Neuronal stem cell (in vitro differentiated cells): Measurements from ENCODE around the gene SUOX.

Experiments
- DNase-seq: peaks from one replicate; pipeline ENCODE4 v3.0.0-alpha.2; 2013; ENCODE audit warnings: low spot score
- H2AFZ ChIP-seq: one replicate; pipeline ENCODE4 v1.6.1; 2013; ENCODE audit warnings: mild to moderate bottlenecking, low read length, inconsistent platforms
- H2AK5ac ChIP-seq: 2 replicates; pipeline ENCODE4 v1.6.1; 2013; ENCODE audit warnings: low read depth, mild to moderate bottlenecking, inconsistent platforms, low read length, moderate library complexity, mixed read lengths
- H2BK120ac ChIP-seq: 2 replicates; pipeline ENCODE4 v1.6.1; 2013; ENCODE audit warnings: low read depth, mild to moderate bottlenecking, inconsistent platforms, low read length, moderate library complexity, mixed read lengths
- H2BK12ac ChIP-seq: one replicate; pipeline ENCODE4 v1.6.1; 2013; ENCODE audit warnings: low read length, inconsistent platforms
- H2BK15ac ChIP-seq: 2 replicates; pipeline ENCODE4 v1.6.1; 2013; ENCODE audit warnings: mild to moderate bottlenecking, low read length, inconsistent platforms, mixed read lengths
- H2BK5ac ChIP-seq: one replicate; pipeline ENCODE4 v1.6.1; 2013; ENCODE audit warnings: inconsistent platforms, mild to moderate bottlenecking, low read length, moderate library complexity
- H3K14ac ChIP-seq: one replicate; pipeline ENCODE4 v1.6.1; 2013; ENCODE audit warnings: low read length, inconsistent platforms
- H3K18ac ChIP-seq: 2 replicates; pipeline ENCODE4 v1.6.1; 2013; ENCODE audit warnings: low read length, inconsistent platforms
- H3K23ac ChIP-seq: 2 replicates; pipeline ENCODE4 v1.6.1; 2013; ENCODE audit warnings: low read depth, mild to moderate bottlenecking, mixed read lengths, low read length, inconsistent platforms; ENCODE audit not compliant: poor library complexity
- H3K27ac ChIP-seq: replicated peaks from 3 replicates; pipeline ENCODE4 v1.5.1; 2013; ENCODE audit warnings: low read length, inconsistent platforms
- H3K27me3 ChIP-seq, 3 experiments: 2 replicates each; pipeline ENCODE4 v1.6.1; 2013; ENCODE audit warnings: low read length in 3 of 3, mild to moderate bottlenecking in 2 of 3, inconsistent platforms in 1 of 3, low read depth in 1 of 3, mixed read lengths in 1 of 3, moderate library complexity in 1 of 3; ENCODE audit not compliant: control insufficient read depth in 3 of 3, insufficient read depth in 3 of 3
- H3K36me3 ChIP-seq, 2 donors: replicated peaks in 1 of 2; 2 replicates each; pipeline ENCODE4 v1.6.1; 2013; ENCODE audit warnings: low read length in 2 of 2; ENCODE audit not compliant: control insufficient read depth in 2 of 2, insufficient read depth in 2 of 2
- H3K4ac ChIP-seq: 2 replicates; pipeline ENCODE4 v1.6.1; 2013; ENCODE audit warnings: inconsistent platforms, mild to moderate bottlenecking, low read length, moderate library complexity
- H3K4me1 ChIP-seq, 2 donors: 1 replicate in 1 of 2; 2 replicates in 1 of 2; pipeline ENCODE4 v1.6.1; 2013; ENCODE audit warnings: low read length in 2 of 2, low read depth in 1 of 2; ENCODE audit not compliant: control insufficient read depth in 2 of 2, insufficient read depth in 1 of 2
- H3K4me2 ChIP-seq: one replicate; pipeline ENCODE4 v1.6.1; 2013; ENCODE audit warnings: mild to moderate bottlenecking, low read length, inconsistent platforms; ENCODE audit not compliant: insufficient read depth, poor library complexity, severe bottlenecking
- H3K4me3 ChIP-seq, 2 donors: 2 replicates each; pipeline ENCODE4 v1.5.1; 2013; ENCODE audit warnings: low read length in 2 of 2, mild to moderate bottlenecking in 2 of 2, inconsistent platforms in 1 of 2, moderate library complexity in 1 of 2
- H3K79me1 ChIP-seq: one replicate; pipeline ENCODE4 v1.6.1; 2013; ENCODE audit warnings: low read depth, mild to moderate bottlenecking, inconsistent platforms, low read length, moderate library complexity
- H3K9ac ChIP-seq: one replicate; pipeline ENCODE4 v1.6.1; 2013; ENCODE audit warnings: mild to moderate bottlenecking, low read depth, low read length, inconsistent platforms; ENCODE audit not compliant: poor library complexity
- H3K9me3 ChIP-seq, 2 donors: replicated peaks in 1 of 2; 2 replicates each; pipeline versions ENCODE3 to v1.6.1; 2013; ENCODE audit warnings: low read length in 2 of 2, mild to moderate bottlenecking in 2 of 2, inconsistent platforms in 1 of 2, low read depth in 1 of 2, mixed read lengths in 1 of 2, moderate library complexity in 1 of 2; ENCODE audit not compliant: control insufficient read depth in 2 of 2, insufficient read depth in 1 of 2
- H4K8ac ChIP-seq: one replicate; pipeline ENCODE4 v1.6.1; 2013; ENCODE audit warnings: low read depth, mild to moderate bottlenecking, inconsistent platforms, low read length, moderate library complexity
- H4K91ac ChIP-seq: one replicate; pipeline ENCODE4 v1.6.1; 2013; ENCODE audit warnings: low read length, low read depth, mild to moderate bottlenecking, inconsistent platforms; ENCODE audit not compliant: poor library complexity
- WGBS, 2 donors: extraction: QIAGEN DNeasy Blood & Tissue Kit; methylation state at CpG; one replicate each; pipeline ENCODE4 v1.1.7; 2013; ENCODE audit warnings: missing lambda C conversion rate in 2 of 2, mixed read lengths in 1 of 2; ENCODE audit not compliant: insufficient read length in 2 of 2, insufficient replicate concordance in 1 of 2; ENCODE audit errors: extremely low coverage in 2 of 2; 5-methylcytosine and 5-hydroxymethylcytosine counted together

SUOX gene

DNA sequence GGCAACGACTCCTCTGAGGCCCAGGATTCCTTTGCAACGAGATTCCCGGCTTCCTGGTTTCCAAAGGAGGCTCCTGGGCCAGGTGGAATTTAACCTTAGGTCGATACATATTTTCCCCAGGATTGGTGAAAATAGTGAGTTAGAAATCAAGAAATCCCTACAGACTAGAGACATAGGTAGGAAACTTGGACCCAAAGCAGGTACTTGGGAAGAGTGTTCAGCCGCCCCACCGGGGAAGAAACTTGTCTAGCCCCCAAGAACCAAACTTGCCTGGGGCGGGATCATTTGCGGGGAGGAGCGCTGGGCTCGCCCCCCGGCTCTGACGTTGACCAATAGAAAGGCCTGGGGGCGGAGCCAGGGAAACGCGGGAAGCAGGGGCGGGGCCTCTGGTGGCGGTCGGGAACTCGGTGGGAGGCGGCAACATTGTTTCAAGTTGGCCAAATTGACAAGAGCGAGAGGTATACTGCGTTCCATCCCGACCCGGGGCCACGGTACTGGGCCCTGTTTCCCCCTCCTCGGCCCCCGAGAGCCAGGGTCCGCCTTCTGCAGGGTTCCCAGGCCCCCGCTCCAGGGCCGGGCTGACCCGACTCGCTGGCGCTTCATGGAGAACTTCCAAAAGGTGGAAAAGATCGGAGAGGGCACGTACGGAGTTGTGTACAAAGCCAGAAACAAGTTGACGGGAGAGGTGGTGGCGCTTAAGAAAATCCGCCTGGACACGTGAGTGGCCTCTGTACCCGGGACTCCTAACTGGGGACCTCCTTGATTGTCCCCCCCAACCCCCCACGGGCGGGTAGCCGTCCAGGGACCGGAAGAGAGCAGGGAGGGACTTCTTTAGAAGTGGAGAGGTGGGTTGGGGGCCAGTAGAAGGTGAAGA lies 30.4 kb upstream of the SUOX start, which contains the start of gene CDK2:
Gene CDK2, plus strand, starts transcription at position 423 of the 874 bp plus-strand sequence. Its CDS starts 179 bp downstream, at position 602.
- peak within 1 kb of the TSS; percentile 19 for H2BK15ac ChIP-seq
- H4K91ac ChIP-seq: no peak within 1 kb of the TSS
- peak within 1 kb of the TSS; percentile 82 to 95 for H3K4me3 ChIP-seq
- no peak within 1 kb of the TSS for H2BK12ac ChIP-seq
- H3K27ac ChIP-seq: peak within 1 kb of the TSS; percentile 80
- no peaks in the 10 kb centered on the region for H3K9me3 ChIP-seq
- peaks cover 1% of the 10 kb centered on the region for H3K79me1 ChIP-seq
- no peaks in the 10 kb centered on the region for H3K27me3 ChIP-seq
- H2AK5ac ChIP-seq: peak within 1 kb of the TSS; percentile 66
- WGBS, 2 donors: no CpG with 5 or more reads among the region's 45 CpGs
- peak within 1 kb of the TSS; percentile 84 for H3K9ac ChIP-seq
- no peak within 1 kb of the TSS for H2BK120ac ChIP-seq
- peak within 1 kb of the TSS; percentile 20 for H3K23ac ChIP-seq
- H3K18ac ChIP-seq: peak within 1 kb of the TSS; percentile 96
- H3K4me1 ChIP-seq: peaks cover 8 to 20% of the 10 kb centered on the region in 2 donors
- H3K4ac ChIP-seq: peak within 1 kb of the TSS; percentile 5
- peak within 1 kb of the TSS; percentile 70 for H2BK5ac ChIP-seq
- peak within 1 kb of the TSS; percentile 79 for H3K4me2 ChIP-seq
- peak within 1 kb of the TSS; percentile 97 for H2AFZ ChIP-seq
- peaks cover 14 to 41% of the 10 kb centered on the region in 2 donors for H3K36me3 ChIP-seq
- DNase-seq: peak; percentile 89
- no peak within 1 kb of the TSS for H3K14ac ChIP-seq
- no peak within 1 kb of the TSS for H4K8ac ChIP-seq

DNA sequence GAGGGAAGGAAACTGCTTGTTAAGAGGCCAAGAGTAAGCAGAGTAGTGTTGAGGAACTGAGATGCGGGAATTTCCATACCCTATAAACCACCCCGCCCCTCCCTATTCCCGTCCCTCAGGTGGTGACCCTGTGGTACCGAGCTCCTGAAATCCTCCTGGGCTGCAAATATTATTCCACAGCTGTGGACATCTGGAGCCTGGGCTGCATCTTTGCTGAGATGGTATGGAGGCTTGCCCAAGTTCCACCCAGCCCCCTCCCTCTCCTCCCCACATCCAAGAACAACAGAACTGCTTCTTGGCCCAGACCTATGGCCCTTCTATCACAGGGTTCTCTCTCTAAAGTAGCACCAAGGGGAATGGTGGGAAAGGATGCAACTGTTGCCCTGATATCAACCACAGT lies 27.7 kb upstream of the SUOX start:
- H2BK120ac ChIP-seq: no peak overlapping the region
- no peak overlapping the region for H3K9ac ChIP-seq
- no peak overlapping the region for H2BK15ac ChIP-seq
- H2BK12ac ChIP-seq: no peak overlapping the region
- H3K4me1 ChIP-seq: peaks cover 7 to 26% of the 10 kb centered on the region in 2 donors
- no peak for DNase-seq
- no peak overlapping the region for H3K23ac ChIP-seq
- H3K4ac ChIP-seq: no peak overlapping the region
- no peaks in the 10 kb centered on the region for H3K27me3 ChIP-seq
- H2BK5ac ChIP-seq: no peak overlapping the region
- H2AFZ ChIP-seq: no peak overlapping the region
- no peaks in the 10 kb centered on the region for H3K9me3 ChIP-seq
- no peak overlapping the region for H3K4me3 ChIP-seq
- no peak overlapping the region for H3K14ac ChIP-seq
- H4K8ac ChIP-seq: no peak overlapping the region
- H3K27ac ChIP-seq: no peak overlapping the region
- no CpG with 5 or more reads among the region's 4 CpGs for WGBS, 2 donors
- H3K36me3 ChIP-seq: peaks cover 14 to 54% of the 10 kb centered on the region in 2 donors
- no peak overlapping the region for H4K91ac ChIP-seq
- no peak overlapping the region for H2AK5ac ChIP-seq
- no peak overlapping the region for H3K18ac ChIP-seq
- H3K4me2 ChIP-seq: no peak overlapping the region
- no peaks in the 10 kb centered on the region for H3K79me1 ChIP-seq

DNA sequence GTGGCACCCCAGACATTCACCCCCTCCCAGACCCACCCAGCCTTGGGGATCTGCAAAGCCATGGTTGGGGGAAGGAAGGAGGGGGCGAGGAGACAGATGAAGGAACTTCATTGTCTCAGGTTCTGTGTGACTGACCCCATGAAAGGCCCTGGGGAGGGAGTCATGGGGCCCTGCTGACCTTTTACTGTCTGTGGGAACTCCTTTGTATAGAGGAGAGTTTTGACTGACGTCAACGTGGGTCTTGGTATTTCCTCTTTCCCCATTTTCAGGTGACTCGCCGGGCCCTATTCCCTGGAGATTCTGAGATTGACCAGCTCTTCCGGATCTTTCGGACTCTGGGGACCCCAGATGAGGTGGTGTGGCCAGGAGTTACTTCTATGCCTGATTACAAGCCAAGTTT lies 26.3 kb upstream of the SUOX start:
- no peak overlapping the region for H3K14ac ChIP-seq
- H3K23ac ChIP-seq: no peak overlapping the region
- H3K27me3 ChIP-seq: no peaks in the 10 kb centered on the region
- H3K9me3 ChIP-seq: no peaks in the 10 kb centered on the region
- no peak overlapping the region for H2AFZ ChIP-seq
- H3K4ac ChIP-seq: no peak overlapping the region
- no peak overlapping the region for H2BK120ac ChIP-seq
- no peak overlapping the region for H4K8ac ChIP-seq
- H2BK15ac ChIP-seq: no peak overlapping the region
- H3K9ac ChIP-seq: no peak overlapping the region
- H3K27ac ChIP-seq: no peak overlapping the region
- H3K79me1 ChIP-seq: peaks cover 5% of the 10 kb centered on the region
- H3K4me3 ChIP-seq: no peak overlapping the region
- H4K91ac ChIP-seq: no peak overlapping the region
- no peak overlapping the region for H3K4me2 ChIP-seq
- H2BK5ac ChIP-seq: no peak overlapping the region
- peaks cover 8 to 23% of the 10 kb centered on the region in 2 donors for H3K4me1 ChIP-seq
- H2AK5ac ChIP-seq: no peak overlapping the region
- H2BK12ac ChIP-seq: no peak overlapping the region
- WGBS, 2 donors: no CpG with 5 or more reads among the region's 7 CpGs
- DNase-seq: no peak
- no peak overlapping the region for H3K18ac ChIP-seq
- H3K36me3 ChIP-seq: peaks cover 14 to 58% of the 10 kb centered on the region in 2 donors

DNA sequence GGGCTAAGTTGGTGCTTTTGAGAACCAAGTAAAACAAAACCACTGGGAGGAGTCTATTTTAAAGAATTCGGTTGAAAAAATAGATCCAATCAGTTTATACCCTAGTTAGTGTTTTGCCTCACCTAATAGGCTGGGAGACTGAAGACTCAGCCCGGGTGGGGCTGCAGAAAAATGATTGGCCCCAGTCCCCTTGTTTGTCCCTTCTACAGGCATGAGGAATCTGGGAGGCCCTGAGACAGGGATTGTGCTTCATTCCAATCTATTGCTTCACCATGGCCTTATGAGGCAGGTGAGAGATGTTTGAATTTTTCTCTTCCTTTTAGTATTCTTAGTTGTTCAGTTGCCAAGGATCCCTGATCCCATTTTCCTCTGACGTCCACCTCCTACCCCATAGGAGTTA lies 25.0 kb upstream of the SUOX start:
- Histone ChIP-seq H2BK120ac (no peak overlapping the region), H3K14ac (no peak overlapping the region), H3K23ac (no peak overlapping the region), H3K18ac (no peak overlapping the region), H3K36me3 (peaks cover 14 to 70% of the 10 kb centered on the region in 2 donors), H3K4ac (no peak overlapping the region), H3K27me3 (no peaks in the 10 kb centered on the region), H3K4me3 (no peak overlapping the region), H3K9ac (no peak overlapping the region), H2AFZ (no peak overlapping the region), H4K91ac (no peak overlapping the region), H3K4me2 (no peak overlapping the region), H2AK5ac (no peak overlapping the region), H3K27ac (no peak overlapping the region), H3K9me3 (no peaks in the 10 kb centered on the region), H2BK5ac (no peak overlapping the region), H3K4me1 (peaks cover 8 to 19% of the 10 kb centered on the region in 2 donors), H2BK12ac (no peak overlapping the region), H2BK15ac (no peak overlapping the region), H3K79me1 (peaks cover 5% of the 10 kb centered on the region), H4K8ac (no peak overlapping the region)
- no CpG with 5 or more reads among the region's 3 CpGs for WGBS, 2 donors
- no peak for DNase-seq
